Measurements from ENCODE around the gene GLYR1.

Gene GLYR1

DNA sequence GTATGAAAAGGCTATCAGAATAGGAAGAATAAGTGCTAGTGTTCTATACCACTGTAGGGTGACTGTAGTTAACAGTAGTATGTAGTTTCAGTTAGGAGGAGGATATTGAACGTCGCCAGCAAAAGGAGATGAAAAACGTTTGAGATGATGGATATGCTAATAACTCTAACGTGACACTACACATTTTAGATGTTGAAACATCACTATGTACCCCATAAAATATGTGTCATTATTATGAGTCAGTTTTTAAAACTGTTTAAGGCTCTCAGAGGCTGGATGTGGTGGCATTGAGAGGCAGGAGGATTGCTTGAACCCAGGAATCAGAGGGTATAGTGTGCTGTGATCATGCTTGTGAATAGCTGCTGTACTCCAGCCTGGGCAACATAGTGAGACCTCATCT is 32.0 kb upstream of the GLYR1 start:
- DNase-seq (ENCODE audit: low read depth): no peak

- DNase-seq (ENCODE audit: low read depth): no peak
Measured at GRCh38 chr16:4877380-4877685, 30.2 kb upstream of the GLYR1 start.

DNA sequence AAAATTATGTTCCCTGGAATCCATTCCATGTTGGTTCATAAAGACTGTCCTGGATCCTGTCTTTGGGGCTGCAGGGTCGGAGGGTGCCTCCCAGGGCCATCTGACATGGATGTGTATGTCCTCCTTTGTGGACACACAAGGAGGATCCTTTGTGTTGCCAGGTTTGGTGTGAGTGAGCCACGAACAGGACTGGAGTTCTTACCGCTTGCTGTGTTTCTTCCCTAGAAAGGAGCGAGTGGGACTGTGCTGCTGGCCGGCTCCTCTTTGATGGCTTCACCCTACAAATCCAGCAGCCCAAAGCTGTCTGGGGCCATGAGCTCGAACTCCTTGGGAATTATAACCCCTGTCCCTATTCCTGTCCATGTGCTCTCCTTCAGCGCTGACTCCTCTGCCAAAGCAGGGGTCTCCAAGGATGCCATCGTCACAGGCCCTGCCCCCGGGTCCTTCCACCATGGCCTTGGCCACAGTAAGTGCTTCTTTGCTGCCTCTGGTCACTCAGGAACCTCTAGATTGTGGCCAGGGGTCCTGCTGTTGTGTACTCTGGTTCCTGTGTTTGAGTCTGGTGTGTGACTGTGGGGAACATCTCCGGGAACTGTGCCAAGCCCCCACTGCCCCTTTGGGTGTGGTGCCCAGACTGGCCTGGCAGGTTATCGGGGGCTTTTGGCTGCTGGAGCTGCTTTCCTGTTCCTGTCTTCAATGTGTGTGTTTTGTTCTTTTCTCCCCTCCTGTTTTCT is 29.7 kb upstream of the GLYR1 start:
- DNase-seq (ENCODE audit: low read depth): no peak

DNA sequence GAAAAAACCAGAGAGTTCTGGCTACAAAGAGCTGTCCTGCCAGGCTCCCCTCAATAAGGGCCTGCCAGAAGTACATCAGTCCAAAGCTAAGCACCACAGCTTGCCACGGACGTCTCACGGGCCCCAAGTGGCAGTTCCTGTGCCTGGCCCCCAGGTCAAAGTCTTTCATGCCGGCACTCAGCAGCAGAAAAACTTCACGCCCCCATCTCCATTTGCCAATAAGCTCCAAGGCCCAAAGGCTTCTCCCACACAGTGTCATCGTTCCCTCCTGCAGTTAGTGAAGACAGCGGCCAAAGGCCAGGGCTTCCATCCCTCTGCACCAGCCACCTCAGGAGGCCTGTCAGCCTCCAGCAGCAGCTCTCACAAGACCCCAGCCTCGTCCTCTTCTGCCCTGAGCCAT is 27.6 kb upstream of the GLYR1 start:
- DNase-seq (ENCODE audit: low read depth): no peak

- no peak for DNase-seq (ENCODE audit: low read depth)
Measured at GRCh38 chr16:4873091-4873490, 26.0 kb upstream of the GLYR1 start.

- DNase-seq (ENCODE audit: low read depth): no peak
Measured at GRCh38 chr16:4871071-4871470, 24.0 kb upstream of the GLYR1 start.

DNA sequence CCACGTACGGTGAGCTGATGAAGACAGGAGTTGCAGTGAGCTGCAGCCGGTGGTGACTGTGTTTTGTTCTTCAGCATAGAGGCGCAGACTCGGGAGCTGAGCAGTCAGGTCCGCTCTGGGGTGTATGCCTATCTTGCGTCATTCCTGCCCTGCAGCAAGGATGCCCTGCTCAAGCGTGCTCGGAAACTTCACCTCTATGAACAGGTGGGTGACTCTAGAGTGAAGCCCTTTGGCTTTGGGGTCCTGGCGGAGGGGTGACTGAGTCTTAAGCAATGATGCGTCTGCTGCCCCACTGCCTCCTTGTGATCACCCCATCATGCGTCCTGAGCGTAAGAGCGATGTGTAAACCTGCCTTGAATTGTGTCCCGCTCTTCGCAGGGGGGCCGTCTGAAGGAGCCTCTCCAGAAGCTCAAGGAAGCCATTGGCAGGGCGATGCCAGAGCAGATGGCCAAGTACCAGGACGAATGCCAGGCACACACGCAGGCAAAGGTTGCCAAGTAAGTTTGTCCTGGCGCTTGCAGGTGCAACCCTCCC is 23.1 kb upstream of the GLYR1 start:
- no peak for DNase-seq (ENCODE audit: low read depth)

DNA sequence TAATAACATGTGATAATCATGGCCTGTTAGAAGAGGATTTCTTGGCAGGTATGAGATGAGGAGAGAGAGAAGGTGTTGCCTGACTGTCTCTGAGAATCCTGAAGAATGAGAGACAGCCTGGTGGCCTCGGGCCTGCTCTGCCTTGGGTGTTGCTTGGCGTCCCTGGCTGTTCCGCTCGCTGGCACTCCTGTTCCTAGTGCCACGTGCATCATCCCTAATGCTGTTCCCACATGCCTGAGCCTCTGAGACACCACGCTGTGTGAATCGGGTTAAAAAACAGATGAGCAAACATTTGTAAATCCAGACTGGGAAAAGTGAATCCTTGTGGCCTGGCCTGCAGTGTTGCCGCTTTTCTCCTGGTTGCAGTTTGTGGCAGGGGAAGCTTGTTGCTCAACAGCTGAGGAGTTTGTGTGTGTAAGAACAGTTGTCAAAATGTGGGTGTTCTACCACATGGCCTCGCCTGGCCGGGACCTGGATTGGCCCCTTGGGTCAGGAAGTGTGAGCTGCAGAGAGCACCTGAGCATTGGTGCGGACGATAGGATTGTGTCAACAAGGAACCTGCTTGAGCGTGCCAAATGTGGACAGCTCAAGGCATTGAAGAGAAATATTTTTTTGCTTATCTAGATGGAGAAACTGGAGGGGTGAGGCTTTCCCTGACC is 22.2 kb upstream of the GLYR1 start:
- DNase-seq (ENCODE audit: low read depth): no peak

GRCh38 chr16:4868535-4868934 is 21.4 kb upstream of the GLYR1 start:
- no peak for DNase-seq (ENCODE audit: low read depth)

DNA sequence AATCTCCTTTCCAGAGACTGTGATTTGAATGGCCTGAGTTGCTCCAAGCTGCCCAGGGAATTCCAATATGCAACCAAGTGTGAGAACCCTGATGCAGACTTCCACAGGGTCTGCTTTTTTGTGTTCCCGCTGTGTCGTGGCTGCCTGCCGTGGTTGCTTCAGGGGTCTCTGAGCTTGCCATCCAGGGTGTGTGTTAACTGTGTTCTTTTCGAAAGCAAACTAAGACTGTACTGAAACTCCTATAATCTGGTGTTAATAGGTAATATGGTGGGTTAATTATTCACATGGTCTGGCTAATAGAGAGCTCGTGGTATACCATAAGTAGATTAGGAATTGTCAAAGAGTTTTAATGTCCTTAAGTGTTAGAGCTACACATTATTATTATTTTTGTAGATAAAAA is 20.9 kb upstream of the GLYR1 start:
- DNase-seq (ENCODE audit: low read depth): no peak

DNA sequence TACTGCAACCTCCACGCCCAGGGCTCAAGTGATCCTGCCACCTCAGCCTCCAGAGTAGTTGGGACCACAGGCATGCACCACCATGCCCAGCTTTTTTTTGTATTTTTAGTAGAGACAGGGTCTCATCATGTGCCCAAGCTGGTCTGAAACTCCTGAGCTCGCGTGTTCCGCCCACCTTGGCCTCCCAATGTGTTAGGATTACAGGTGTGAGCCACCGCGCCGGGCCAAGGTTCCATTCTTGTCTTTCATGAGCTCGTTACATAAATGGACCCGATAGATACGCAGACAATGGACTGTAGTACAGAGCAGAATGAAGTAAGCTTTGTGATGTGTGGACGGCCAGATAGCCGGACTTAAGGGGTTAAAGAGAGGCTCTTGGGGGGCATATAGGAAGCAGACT is 19.5 kb upstream of the GLYR1 start:
- no peak for DNase-seq (ENCODE audit: low read depth)

DNA sequence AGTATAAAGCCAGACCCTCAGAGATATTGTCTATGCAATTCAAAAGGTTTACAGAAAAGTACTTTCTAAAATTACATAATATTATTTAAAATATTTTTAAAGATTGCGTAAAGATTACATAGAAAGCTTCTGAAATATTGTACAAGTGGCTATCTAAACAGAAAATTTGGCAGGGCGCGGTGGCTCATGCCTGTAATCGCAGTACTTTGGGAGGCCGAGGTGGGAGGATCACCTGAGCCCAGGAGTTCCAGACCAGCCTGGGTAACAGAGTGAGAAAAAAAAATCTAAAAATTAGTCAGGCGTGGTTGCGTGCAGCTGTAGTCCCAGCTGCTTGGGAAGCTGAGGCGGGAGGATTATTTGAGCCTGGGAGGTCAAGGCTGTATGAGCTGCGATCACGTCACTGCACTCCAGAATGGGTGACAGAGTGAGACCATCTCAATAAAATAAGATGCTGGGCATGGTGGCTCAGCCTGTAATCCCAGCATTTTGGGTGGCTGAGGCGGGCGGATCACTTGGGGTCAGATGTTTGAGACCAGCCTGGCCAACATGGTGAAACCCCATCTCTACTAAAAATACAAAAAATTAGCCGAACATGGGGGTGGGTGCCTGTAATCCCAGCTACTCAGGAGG is 18.3 kb upstream of the GLYR1 start:
- DNase-seq (ENCODE audit: low read depth): no peak

DNA sequence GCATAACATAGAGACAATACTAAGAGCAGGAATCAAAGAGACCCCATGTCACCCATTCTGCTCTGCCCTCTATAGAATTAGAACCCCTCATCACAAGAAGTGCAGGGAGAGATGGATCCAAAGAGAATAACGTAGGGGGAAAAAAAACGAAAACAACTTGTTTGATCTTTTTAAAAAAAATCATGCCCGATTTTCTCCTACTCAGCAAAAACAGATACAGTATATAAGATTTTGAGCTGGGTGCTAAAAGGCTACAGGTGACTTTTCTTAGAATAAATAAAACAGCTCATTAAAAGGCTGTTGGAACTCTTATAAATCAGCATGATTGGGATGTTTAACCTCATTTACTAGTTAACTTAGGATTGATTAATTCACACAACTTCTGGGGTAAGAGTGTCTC is 17.6 kb upstream of the GLYR1 start:
- no peak for DNase-seq (ENCODE audit: low read depth)

GRCh38 chr16:4862639-4863038 is 15.6 kb upstream of the GLYR1 start:
- no peak for DNase-seq (ENCODE audit: low read depth)

- DNase-seq (ENCODE audit: low read depth): no peak
Measured at GRCh38 chr16:4860727-4861342, 13.7 kb upstream of the GLYR1 start.

- DNase-seq (ENCODE audit: low read depth): no peak
Measured at GRCh38 chr16:4859900-4860255, 12.8 kb upstream of the GLYR1 start.

GRCh38 chr16:4859190-4859899 is 12.3 kb upstream of the GLYR1 start:
- no peak for DNase-seq (ENCODE audit: low read depth)

DNA sequence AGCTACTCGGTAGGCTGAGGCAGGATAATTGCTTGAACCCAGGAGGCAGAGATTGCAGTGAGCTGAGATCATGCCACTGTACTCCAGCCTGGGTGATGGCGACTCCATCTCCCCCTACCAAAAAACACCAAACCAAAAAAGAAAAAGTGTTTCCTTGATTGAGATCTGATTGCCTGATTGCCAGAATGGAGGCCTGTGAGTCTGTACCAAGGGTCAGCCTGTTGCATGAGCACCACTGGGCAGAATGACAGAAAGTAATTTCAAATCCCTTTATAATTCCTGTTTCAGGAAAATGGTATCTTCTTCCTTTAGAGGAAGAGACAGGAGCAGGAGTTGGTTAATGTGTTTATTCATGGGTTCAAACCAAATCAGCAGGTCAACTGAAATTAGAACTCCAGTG is 8.7 kb upstream of the GLYR1 start:
- no peak for DNase-seq (ENCODE audit: low read depth)

DNA sequence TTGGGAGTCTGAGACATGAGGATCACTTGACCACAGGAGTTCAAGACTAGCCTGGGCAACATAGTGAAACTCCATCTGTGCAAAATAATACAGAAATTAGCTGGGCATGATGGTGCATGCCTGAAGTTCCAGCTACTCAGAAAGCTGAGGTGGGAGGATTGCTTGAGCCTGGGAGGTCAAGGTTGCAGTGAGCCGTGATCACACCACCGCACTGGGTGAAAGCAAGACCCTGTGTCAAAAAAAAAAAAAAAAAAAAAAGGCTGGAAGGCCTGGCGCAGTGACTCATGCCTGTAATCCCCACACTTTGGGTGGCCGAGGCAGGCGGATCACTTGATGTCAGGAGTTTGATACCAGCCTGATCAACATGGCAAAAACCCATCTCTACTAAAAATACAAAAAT is 8.3 kb upstream of the GLYR1 start:
- no peak for DNase-seq (ENCODE audit: low read depth)

DNA sequence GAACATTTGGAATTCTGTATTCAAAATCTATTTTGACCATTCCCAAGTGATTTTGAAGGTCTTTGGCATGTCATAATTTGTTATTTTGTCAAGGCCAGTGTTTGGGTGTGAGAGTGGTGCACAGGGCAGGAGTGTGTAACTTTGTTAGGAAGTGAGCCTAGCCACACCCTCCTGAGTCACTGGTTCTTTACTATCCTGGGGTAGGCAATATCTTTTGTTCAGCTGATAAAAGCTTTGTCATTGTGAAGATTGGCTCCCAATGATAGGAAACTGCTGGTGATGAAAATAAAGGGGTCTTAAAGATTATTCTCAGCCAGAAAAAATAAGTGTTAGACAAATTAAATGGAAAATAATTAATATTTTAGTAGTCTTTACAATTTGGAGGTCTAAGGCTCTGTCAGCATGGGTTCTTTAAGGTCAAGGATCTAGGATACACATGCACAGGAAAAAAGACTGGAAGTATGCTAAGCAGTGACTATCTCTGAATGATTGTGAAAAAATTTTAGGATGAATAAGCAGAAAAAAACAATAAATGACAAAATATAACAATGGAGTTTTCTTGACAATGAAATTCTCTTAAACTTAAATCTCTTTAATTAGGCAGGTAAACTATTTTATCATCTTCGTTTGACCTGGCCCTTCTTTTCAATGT is 5.3 kb upstream of the GLYR1 start:
- no peak for DNase-seq (ENCODE audit: low read depth)

DNA sequence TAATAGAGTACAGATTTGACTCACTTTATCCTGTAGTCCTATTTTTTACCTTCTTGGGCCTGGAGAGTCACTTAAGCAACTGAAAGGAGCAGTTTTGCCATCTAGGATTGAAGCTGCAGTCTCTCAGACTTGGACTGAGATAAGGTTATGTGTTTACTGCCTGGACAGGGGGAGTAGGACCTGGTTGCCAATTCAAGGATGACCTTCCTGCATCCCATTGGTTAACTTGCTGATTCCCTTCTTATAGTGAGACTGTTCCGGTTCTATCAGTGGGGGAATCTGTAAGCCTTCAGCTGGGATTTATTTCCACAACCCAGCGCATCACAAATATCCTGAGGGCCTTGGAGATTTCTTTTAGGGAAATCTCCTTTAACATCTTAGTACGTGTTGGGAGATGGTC is 3.1 kb upstream of the GLYR1 start:
- DNase-seq (ENCODE audit: low read depth): no peak
